ENCODE measurements around the gene LIME1. TPM values are rescaled to one million over a fixed set of nuclear protein-coding genes. Genes with fewer than 3 reads are reported as not detected.
A peak's percentile ranks its signal among the peaks of the same experiment; 100 is the strongest.

Gene LIME1
- total RNA-seq, 4 donors from 2014 or later, result 4.7 to 17.0 (median 7.2) TPM

- no peaks in the 10 kb centered on the region for H3K9me3 ChIP-seq
- no peaks in the 10 kb centered on the region for H3K27me3 ChIP-seq
- H3K4me3 ChIP-seq, result no peak overlapping the region
- ATAC-seq, result no peak
- H3K36me3 ChIP-seq, result peaks cover 0 to 62% of the 10 kb centered on the region in 2 donors
- peaks cover 0 to 54% (median 28%) of the 10 kb centered on the region in 3 donors for H3K4me1 ChIP-seq
- no peak overlapping the region for H3K27ac ChIP-seq
- WGBS, 2 donors (ENCODE audit: low coverage in 1 of 2), result no CpG with 5 or more reads among the region's 5 CpGs
- TF ChIP-seq POLR2A (IDR thresholded peaks at IDR 0.05), result no peak
- TF ChIP-seq EP300 (IDR thresholded peaks at IDR 0.05), result no peak
- TF ChIP-seq CTCF (IDR thresholded peaks at IDR 0.05), result no peak
- no peak for TF ChIP-seq POLR2AphosphoS5 (IDR thresholded peaks at IDR 0.05)
Observed at GRCh38 chr20:63701051-63701328, 35.5 kb upstream of the LIME1 start.

GRCh38 chr20:63701329-63702035 lies 35.0 kb upstream of the LIME1 start:
- peaks cover 0 to 65% of the 10 kb centered on the region in 2 donors for H3K36me3 ChIP-seq
- no peaks in the 10 kb centered on the region for H3K27me3 ChIP-seq
- H3K4me1 ChIP-seq, result peaks cover 0 to 54% (median 31%) of the 10 kb centered on the region in 3 donors
- H3K4me3 ChIP-seq, result no peak overlapping the region
- TF ChIP-seq CTCF (IDR thresholded peaks at IDR 0.05) (no peak), POLR2A (IDR thresholded peaks at IDR 0.05) (no peak), POLR2AphosphoS5 (IDR thresholded peaks at IDR 0.05) (no peak), EP300 (IDR thresholded peaks at IDR 0.05) (no peak)
- WGBS, 2 donors (ENCODE audit: low coverage in 1 of 2), result no CpG with 5 or more reads among the region's 14 CpGs
- peak overlapping the region in 1 of 4 donors; percentile 21 for H3K27ac ChIP-seq
- ATAC-seq, result no peak
- no peaks in the 10 kb centered on the region for H3K9me3 ChIP-seq

GRCh38 chr20:63702036-63702665 lies 34.3 kb upstream of the LIME1 start:
- 100% methylated on average over 1 of the region's 16 CpGs; no CpG with 5 or more reads in 1 of the 2 donors for WGBS, 2 donors (ENCODE audit: low coverage in 1 of 2)
- no peak overlapping the region for H3K4me3 ChIP-seq
- no peak for ATAC-seq
- H3K36me3 ChIP-seq, result peaks cover 0 to 66% of the 10 kb centered on the region in 2 donors
- H3K27me3 ChIP-seq, result no peaks in the 10 kb centered on the region
- H3K27ac ChIP-seq, result no peak overlapping the region
- no peaks in the 10 kb centered on the region for H3K9me3 ChIP-seq
- TF ChIP-seq EP300 (IDR thresholded peaks at IDR 0.05), result no peak
- no peak for TF ChIP-seq POLR2A (IDR thresholded peaks at IDR 0.05)
- TF ChIP-seq CTCF (IDR thresholded peaks at IDR 0.05), result no peak
- TF ChIP-seq POLR2AphosphoS5 (IDR thresholded peaks at IDR 0.05), result no peak
- peaks cover 0 to 54% (median 32%) of the 10 kb centered on the region in 3 donors for H3K4me1 ChIP-seq

- no peak overlapping the region for H3K27ac ChIP-seq
- peaks cover 0 to 48% (median 29%) of the 10 kb centered on the region in 3 donors for H3K4me1 ChIP-seq
- no peaks in the 10 kb centered on the region for H3K9me3 ChIP-seq
- H3K27me3 ChIP-seq, result no peaks in the 10 kb centered on the region
- no peak overlapping the region for H3K4me3 ChIP-seq
- no peak for ATAC-seq
- H3K36me3 ChIP-seq, result peaks cover 0 to 63% of the 10 kb centered on the region in 2 donors
- WGBS, 2 donors (ENCODE audit: low coverage in 1 of 2), result 57 to 100% methylated on average over 1 to 6 of the region's 13 CpGs
- TF ChIP-seq EP300 (IDR thresholded peaks at IDR 0.05) (no peak), CTCF (IDR thresholded peaks at IDR 0.05) (no peak), POLR2A (IDR thresholded peaks at IDR 0.05) (no peak), POLR2AphosphoS5 (IDR thresholded peaks at IDR 0.05) (no peak)
Observed at GRCh38 chr20:63702751-63703470, 33.6 kb upstream of the LIME1 start.

All from gastroesophageal sphincter (tissue), 4 donors.